Neural cell (in vitro differentiated cells): ENCODE data around the gene AHI1. TPM values are rescaled to one million over a fixed set of nuclear protein-coding genes. Genes with fewer than 3 reads are reported as not detected.

Experiments
- H2AFZ ChIP-seq: fragments of 200-600, 300-800 bp; sonication (generic), shearing (Covaris generic); 2 replicates; pipeline ENCODE4 v1.6.0; 2014; ENCODE audit warnings: low read depth, mild to moderate bottlenecking, antibody characterized with exemption, low read length, moderate library complexity
- H3F3A ChIP-seq: fragments of 200-600 bp; shearing (Covaris generic); 2 replicates; pipeline ENCODE4 v1.6.1; 2016; ENCODE audit warnings: mild to moderate bottlenecking, moderate library complexity, mixed read lengths, antibody characterized with exemption, low read length; ENCODE audit not compliant: insufficient read depth, poor library complexity, severe bottlenecking
- H3K27ac ChIP-seq: fragments of 200-600, 300-800 bp; sonication (generic), shearing (Covaris generic); 2 replicates; pipeline ENCODE4 v1.5.1; 2014; ENCODE audit warnings: mild to moderate bottlenecking, low read length, moderate library complexity
- H3K27me3 ChIP-seq: fragments of 300-800, 200-600 bp; sonication (generic), shearing (Covaris generic); 2 replicates; pipeline ENCODE4 v1.6.0; 2014; ENCODE audit warnings: mild to moderate bottlenecking, low read depth, low read length, moderate library complexity; ENCODE audit not compliant: insufficient read depth
- H3K36me3 ChIP-seq: fragments of 300-800, 200-600 bp; sonication (generic), shearing (Covaris generic); 2 replicates; pipeline ENCODE4 v1.5.1; 2014; ENCODE audit warnings: mild to moderate bottlenecking, antibody characterized with exemption, low read length, moderate library complexity; ENCODE audit not compliant: insufficient read depth
- H3K4me2 ChIP-seq: fragments of 300-800, 200-600 bp; sonication (generic), shearing (Covaris generic); 2 replicates; pipeline ENCODE4 v1.6.0; 2014; ENCODE audit warnings: mild to moderate bottlenecking, low read length
- H3K4me3 ChIP-seq: fragments of 300-800, 200-600 bp; sonication (generic), shearing (Covaris generic); 2 replicates; pipeline ENCODE4 v1.5.1; 2014; ENCODE audit warnings: mild to moderate bottlenecking, low read length, moderate library complexity
- H3K79me2 ChIP-seq: fragments of 200-600 bp; shearing (Covaris generic); replicated peaks from 2 replicates; pipeline ENCODE4 v1.6.0; 2014; ENCODE audit warnings: mild to moderate bottlenecking, low read length, moderate library complexity; ENCODE audit not compliant: insufficient read depth
- H3K9ac ChIP-seq: fragments of 300-800, 200-600 bp; sonication (generic), shearing (Covaris generic); 2 replicates; pipeline ENCODE4 v1.6.1; 2016; ENCODE audit warnings: mild to moderate bottlenecking, low read length, mixed read lengths
- H3K9me2 ChIP-seq: fragments of 200-600 bp; shearing (Covaris generic); 2 replicates; pipeline ENCODE4 v1.6.1; 2016; ENCODE audit warnings: mild to moderate bottlenecking, low read length, mixed read lengths; ENCODE audit not compliant: insufficient read depth
- H3K9me3 ChIP-seq: fragments of 200-600, 300-800 bp; sonication (generic), shearing (Covaris generic); 2 replicates; pipeline ENCODE4 v1.6.1; 2016; ENCODE audit warnings: mild to moderate bottlenecking, mixed run types, low read length, moderate library complexity, mixed read lengths
- H4K20me1 ChIP-seq: fragments of 200-600 bp; shearing (Covaris generic); 2 replicates; pipeline ENCODE4 v1.6.1; 2016; ENCODE audit warnings: mild to moderate bottlenecking, mixed run types; ENCODE audit not compliant: insufficient read depth
- EP300 ChIP-seq: fragments of 450-650 bp; conservative IDR thresholded peaks from 2 replicates; pipeline ENCODE4 v1.6.1; 2014; ENCODE audit warnings: antibody characterized with exemption, mild to moderate bottlenecking, moderate library complexity; ENCODE audit not compliant: poor library complexity, severe bottlenecking
- EZH2 ChIP-seq: fragments of 200-600, 300-800 bp; shearing (Covaris generic), sonication (generic); IDR thresholded peaks from 2 replicates; pipeline ENCODE4 v1.6.1; 2014; ENCODE audit warnings: antibody characterized with exemption, low read length, borderline replicate concordance, mild to moderate bottlenecking; ENCODE audit not compliant: insufficient read depth, poor library complexity, severe bottlenecking
- MXI1 ChIP-seq: fragments of 450-650 bp; conservative IDR thresholded peaks from 2 replicates; pipeline ENCODE4 v1.6.1; 2014; ENCODE audit warnings: antibody characterized with exemption, mild to moderate bottlenecking; ENCODE audit not compliant: poor library complexity, severe bottlenecking
- POLR2AphosphoS5 ChIP-seq: IDR thresholded peaks from 2 replicates; pipeline ENCODE4 v1.6.1; 2012
- RAD21 ChIP-seq: fragments of 450-650 bp; conservative IDR thresholded peaks from 2 replicates; pipeline ENCODE4 v1.6.1; 2014; ENCODE audit warnings: antibody characterized with exemption, mild to moderate bottlenecking, moderate library complexity
- SMC3 ChIP-seq: fragments of 450-650 bp; conservative IDR thresholded peaks from 2 replicates; pipeline ENCODE4 v1.6.1; 2014; ENCODE audit warnings: antibody characterized with exemption, mild to moderate bottlenecking, moderate library complexity; ENCODE audit not compliant: poor library complexity
- TAF1 ChIP-seq: IDR thresholded peaks from 2 replicates; pipeline ENCODE4 v1.6.1; 2012; ENCODE audit warnings: low read depth
- polyA plus RNA-seq: library from polyadenylated mRNA; depleted of rRNA; stranded (reverse); fragments of >200 nt; gene quantifications from 2 replicates; pipeline ENCODE4 v1.2.3, GENCODE V29; 2014
- TF ChIP-seq, protein P1 (sequence below): IDR thresholded peaks from 2 replicates; pipeline ENCODE4 v1.6.1; 2012; ENCODE audit warnings: borderline replicate concordance
- TF ChIP-seq, protein P2 (sequence below): fragments of 450-650 bp; IDR thresholded peaks from 2 replicates; pipeline ENCODE4 v1.5.1; 2014; ENCODE audit warnings: antibody characterized with exemption, mild to moderate bottlenecking, moderate library complexity; ENCODE audit not compliant: poor library complexity, severe bottlenecking

The AHI1 gene
- polyA plus RNA-seq, 1 donor from 2014 or later = 58.2 TPM

DNA sequence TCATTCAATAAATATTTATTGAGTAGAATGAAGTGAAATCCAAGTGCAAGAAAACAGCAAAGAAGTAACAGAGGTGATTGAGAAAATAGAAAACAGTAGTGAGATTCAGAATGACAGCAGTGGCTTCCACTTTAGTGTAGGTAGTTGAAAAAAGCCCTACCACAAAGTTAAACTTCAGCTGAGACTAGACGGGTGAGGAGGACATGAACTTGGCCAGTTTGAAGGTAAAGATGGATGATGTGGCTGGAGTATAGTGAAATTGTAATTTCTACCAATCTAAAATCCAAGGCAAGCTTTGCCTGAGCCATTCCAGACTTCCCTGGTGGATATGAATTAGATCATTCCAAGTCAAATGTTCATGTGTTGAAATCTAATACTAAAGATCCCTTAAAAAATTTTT is 32.6 kb upstream of the AHI1 start:
- Histone ChIP-seq H3K4me2 (no peak overlapping the region), H3F3A (no peaks in the 10 kb centered on the region), H3K27ac (no peak overlapping the region), H3K36me3 (no peaks in the 10 kb centered on the region), H3K4me3 (no peak overlapping the region), H4K20me1 (no peaks in the 10 kb centered on the region), H3K79me2 (no peaks in the 10 kb centered on the region), H3K9me2 (no peaks in the 10 kb centered on the region), H2AFZ (no peak overlapping the region), H3K9ac (no peak overlapping the region), H3K27me3 (no peaks in the 10 kb centered on the region), H3K9me3 (no peaks in the 10 kb centered on the region)
- no peak for TF ChIP-seq POLR2AphosphoS5
- no peak for TF ChIP-seq TAF1
- TF ChIP-seq EP300 = no peak
- TF ChIP-seq SMC3 = no peak

DNA sequence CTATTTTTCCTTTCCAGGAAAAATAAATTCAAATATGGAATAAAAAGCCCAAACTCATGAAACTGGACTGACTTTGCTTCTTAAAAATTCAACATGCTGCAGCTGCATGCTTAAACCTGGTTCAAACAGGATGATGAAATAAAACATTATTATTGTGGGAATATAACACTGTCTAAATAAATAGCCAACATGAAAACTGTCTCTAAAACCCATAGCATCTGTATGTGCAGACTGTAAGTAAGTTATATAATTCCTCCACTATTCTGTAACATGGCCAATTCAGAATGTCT is 30.4 kb upstream of the AHI1 start:
- H3K9me3 ChIP-seq = no peaks in the 10 kb centered on the region
- no peak overlapping the region for H3K9ac ChIP-seq
- H3K4me3 ChIP-seq = no peak overlapping the region
- no peak overlapping the region for H2AFZ ChIP-seq
- TF ChIP-seq EZH2 (no peak), MXI1 (no peak), EP300 (no peak), POLR2AphosphoS5 (no peak), SMC3 (no peak), TAF1 (no peak), RAD21 (no peak)
- TF ChIP-seq, protein P1, sequence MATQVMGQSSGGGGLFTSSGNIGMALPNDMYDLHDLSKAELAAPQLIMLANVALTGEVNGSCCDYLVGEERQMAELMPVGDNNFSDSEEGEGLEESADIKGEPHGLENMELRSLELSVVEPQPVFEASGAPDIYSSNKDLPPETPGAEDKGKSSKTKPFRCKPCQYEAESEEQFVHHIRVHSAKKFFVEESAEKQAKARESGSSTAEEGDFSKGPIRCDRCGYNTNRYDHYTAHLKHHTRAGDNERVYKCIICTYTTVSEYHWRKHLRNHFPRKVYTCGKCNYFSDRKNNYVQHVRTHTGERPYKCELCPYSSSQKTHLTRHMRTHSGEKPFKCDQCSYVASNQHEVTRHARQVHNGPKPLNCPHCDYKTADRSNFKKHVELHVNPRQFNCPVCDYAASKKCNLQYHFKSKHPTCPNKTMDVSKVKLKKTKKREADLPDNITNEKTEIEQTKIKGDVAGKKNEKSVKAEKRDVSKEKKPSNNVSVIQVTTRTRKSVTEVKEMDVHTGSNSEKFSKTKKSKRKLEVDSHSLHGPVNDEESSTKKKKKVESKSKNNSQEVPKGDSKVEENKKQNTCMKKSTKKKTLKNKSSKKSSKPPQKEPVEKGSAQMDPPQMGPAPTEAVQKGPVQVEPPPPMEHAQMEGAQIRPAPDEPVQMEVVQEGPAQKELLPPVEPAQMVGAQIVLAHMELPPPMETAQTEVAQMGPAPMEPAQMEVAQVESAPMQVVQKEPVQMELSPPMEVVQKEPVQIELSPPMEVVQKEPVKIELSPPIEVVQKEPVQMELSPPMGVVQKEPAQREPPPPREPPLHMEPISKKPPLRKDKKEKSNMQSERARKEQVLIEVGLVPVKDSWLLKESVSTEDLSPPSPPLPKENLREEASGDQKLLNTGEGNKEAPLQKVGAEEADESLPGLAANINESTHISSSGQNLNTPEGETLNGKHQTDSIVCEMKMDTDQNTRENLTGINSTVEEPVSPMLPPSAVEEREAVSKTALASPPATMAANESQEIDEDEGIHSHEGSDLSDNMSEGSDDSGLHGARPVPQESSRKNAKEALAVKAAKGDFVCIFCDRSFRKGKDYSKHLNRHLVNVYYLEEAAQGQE = no peak
- TF ChIP-seq, protein P2, sequence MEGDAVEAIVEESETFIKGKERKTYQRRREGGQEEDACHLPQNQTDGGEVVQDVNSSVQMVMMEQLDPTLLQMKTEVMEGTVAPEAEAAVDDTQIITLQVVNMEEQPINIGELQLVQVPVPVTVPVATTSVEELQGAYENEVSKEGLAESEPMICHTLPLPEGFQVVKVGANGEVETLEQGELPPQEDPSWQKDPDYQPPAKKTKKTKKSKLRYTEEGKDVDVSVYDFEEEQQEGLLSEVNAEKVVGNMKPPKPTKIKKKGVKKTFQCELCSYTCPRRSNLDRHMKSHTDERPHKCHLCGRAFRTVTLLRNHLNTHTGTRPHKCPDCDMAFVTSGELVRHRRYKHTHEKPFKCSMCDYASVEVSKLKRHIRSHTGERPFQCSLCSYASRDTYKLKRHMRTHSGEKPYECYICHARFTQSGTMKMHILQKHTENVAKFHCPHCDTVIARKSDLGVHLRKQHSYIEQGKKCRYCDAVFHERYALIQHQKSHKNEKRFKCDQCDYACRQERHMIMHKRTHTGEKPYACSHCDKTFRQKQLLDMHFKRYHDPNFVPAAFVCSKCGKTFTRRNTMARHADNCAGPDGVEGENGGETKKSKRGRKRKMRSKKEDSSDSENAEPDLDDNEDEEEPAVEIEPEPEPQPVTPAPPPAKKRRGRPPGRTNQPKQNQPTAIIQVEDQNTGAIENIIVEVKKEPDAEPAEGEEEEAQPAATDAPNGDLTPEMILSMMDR = no peak
- no peaks in the 10 kb centered on the region for H3K27me3 ChIP-seq
- no peak overlapping the region for H3K4me2 ChIP-seq
- no peaks in the 10 kb centered on the region for H4K20me1 ChIP-seq
- no peaks in the 10 kb centered on the region for H3K79me2 ChIP-seq
- no peaks in the 10 kb centered on the region for H3K36me3 ChIP-seq
- H3K27ac ChIP-seq = no peak overlapping the region
- no peaks in the 10 kb centered on the region for H3K9me2 ChIP-seq
- no peaks in the 10 kb centered on the region for H3F3A ChIP-seq
